Stimulated activated memory B cell treated with anti-CD40 and anti-IgM and Interleukin-4, amounts not matched to agents 10 μg/mL and 1 μg/mL and 100 μg/mL, for 72 hours (primary cell): ENCODE data around the gene PTGS2.

ENCODE experiments used
- ATAC-seq: fragments of 150-1000 bp; cut with Tn5 transposase; 2 replicates; pipeline ENCODE4 v1.10.0; 2021
- H3K27ac Mint-ChIP-seq: one replicate; pipeline ENCODE4 v1.8.0; 2022; ENCODE audit warnings: mild to moderate bottlenecking, mixed read lengths
- H3K27me3 Mint-ChIP-seq: one replicate; pipeline ENCODE4 v1.8.0; 2022; ENCODE audit warnings: mixed read lengths
- H3K36me3 Mint-ChIP-seq: one replicate; pipeline ENCODE4 v1.8.0; 2022; ENCODE audit warnings: mixed read lengths
- H3K4me1 Mint-ChIP-seq: one replicate; pipeline ENCODE4 v1.8.0; 2022; ENCODE audit warnings: mixed read lengths
- H3K4me3 Mint-ChIP-seq: one replicate; pipeline ENCODE4 v1.8.0; 2022; ENCODE audit warnings: mild to moderate bottlenecking, moderate library complexity, mixed read lengths
- H3K9me3 Mint-ChIP-seq: one replicate; pipeline ENCODE4 v1.8.0; 2022; ENCODE audit warnings: mixed read lengths

The PTGS2 gene

GRCh38 chr1:186680245-186681061, at the start of gene PTGS2:
Gene PTGS2 (minus strand): TSS chr1:186680423. CDS start chr1:186680290, 133 bp downstream.
- Mint-ChIP-seq H3K9me3 (no peaks in the 10 kb centered on the region), H3K27ac (no peak within 1 kb of the TSS), H3K4me3 (peak within 1 kb of the TSS; percentile 59), H3K36me3 (no peaks in the 10 kb centered on the region), H3K4me1 (peaks cover 13% of the 10 kb centered on the region), H3K27me3 (peaks cover 64% of the 10 kb centered on the region)
- peak; percentile 70 for ATAC-seq

GRCh38 chr1:186722711-186723309, 42.6 kb upstream of the PTGS2 start:
- Mint-ChIP-seq H3K27me3 (no peaks in the 10 kb centered on the region), H3K4me3 (no peak overlapping the region), H3K27ac (no peak overlapping the region), H3K4me1 (no peaks in the 10 kb centered on the region), H3K9me3 (peaks cover 13% of the 10 kb centered on the region), H3K36me3 (no peaks in the 10 kb centered on the region)
- no peak for ATAC-seq

GRCh38 chr1:186717286-186717685, 37.1 kb upstream of the PTGS2 start:
- ATAC-seq, result no peak
- no peaks in the 10 kb centered on the region for H3K4me1 Mint-ChIP-seq
- no peaks in the 10 kb centered on the region for H3K9me3 Mint-ChIP-seq
- H3K27ac Mint-ChIP-seq, result no peak overlapping the region
- H3K27me3 Mint-ChIP-seq, result no peaks in the 10 kb centered on the region
- no peaks in the 10 kb centered on the region for H3K36me3 Mint-ChIP-seq
- no peak overlapping the region for H3K4me3 Mint-ChIP-seq

GRCh38 chr1:186715887-186716809, 35.9 kb upstream of the PTGS2 start:
- Mint-ChIP-seq H3K4me3 (no peak overlapping the region), H3K27me3 (no peaks in the 10 kb centered on the region), H3K27ac (no peak overlapping the region), H3K4me1 (no peaks in the 10 kb centered on the region), H3K36me3 (no peaks in the 10 kb centered on the region), H3K9me3 (no peaks in the 10 kb centered on the region)
- no peak for ATAC-seq

GRCh38 chr1:186710696-186711095, 30.5 kb upstream of the PTGS2 start:
- Mint-ChIP-seq H3K4me3 (no peak overlapping the region), H3K27ac (no peak overlapping the region), H3K9me3 (no peaks in the 10 kb centered on the region), H3K36me3 (no peaks in the 10 kb centered on the region), H3K27me3 (no peaks in the 10 kb centered on the region), H3K4me1 (no peaks in the 10 kb centered on the region)
- ATAC-seq, result no peak

GRCh38 chr1:186708694-186709097, 28.5 kb upstream of the PTGS2 start:
- Mint-ChIP-seq H3K27ac (no peak overlapping the region), H3K36me3 (no peaks in the 10 kb centered on the region)

GRCh38 chr1:186703209-186703766, 23.1 kb upstream of the PTGS2 start:
- no peak for ATAC-seq
- Mint-ChIP-seq H3K4me3 (no peak overlapping the region), H3K27me3 (no peaks in the 10 kb centered on the region), H3K27ac (no peak overlapping the region), H3K9me3 (no peaks in the 10 kb centered on the region), H3K36me3 (no peaks in the 10 kb centered on the region), H3K4me1 (no peaks in the 10 kb centered on the region)

More at GRCh38 chr1:186708694-186709097, 28.5 kb upstream of the PTGS2 start:
- Mint-ChIP-seq H3K27me3 (no peaks in the 10 kb centered on the region), H3K9me3 (no peaks in the 10 kb centered on the region), H3K4me3 (no peak overlapping the region), H3K4me1 (no peaks in the 10 kb centered on the region)
- ATAC-seq, result no peak

- peaks cover 3% of the 10 kb centered on the region for H3K9me3 Mint-ChIP-seq
- no peaks in the 10 kb centered on the region for H3K4me1 Mint-ChIP-seq
- H3K4me3 Mint-ChIP-seq, result no peak overlapping the region
- no peaks in the 10 kb centered on the region for H3K36me3 Mint-ChIP-seq
- no peak for ATAC-seq
- H3K27ac Mint-ChIP-seq, result no peak overlapping the region
- no peaks in the 10 kb centered on the region for H3K27me3 Mint-ChIP-seq
These were observed 20.5 kb upstream of the PTGS2 start for GRCh38 chr1:186700722-186701121.

GRCh38 chr1:186699519-186699918, 19.3 kb upstream of the PTGS2 start:
- no peaks in the 10 kb centered on the region for H3K4me1 Mint-ChIP-seq

GRCh38 chr1:186689907-186690306, 9.7 kb upstream of the PTGS2 start:
- no peak overlapping the region for H3K27ac Mint-ChIP-seq
- peaks cover 13% of the 10 kb centered on the region for H3K27me3 Mint-ChIP-seq
- no peaks in the 10 kb centered on the region for H3K9me3 Mint-ChIP-seq
- no peaks in the 10 kb centered on the region for H3K36me3 Mint-ChIP-seq
- no peaks in the 10 kb centered on the region for H3K4me1 Mint-ChIP-seq
- H3K4me3 Mint-ChIP-seq, result no peak overlapping the region
- ATAC-seq, result no peak

More at GRCh38 chr1:186699519-186699918, 19.3 kb upstream of the PTGS2 start:
- Mint-ChIP-seq H3K9me3 (peaks cover 3% of the 10 kb centered on the region), H3K27me3 (no peaks in the 10 kb centered on the region), H3K36me3 (no peaks in the 10 kb centered on the region), H3K27ac (no peak overlapping the region), H3K4me3 (no peak overlapping the region)
- no peak for ATAC-seq

GRCh38 chr1:186689376-186689775, 9.2 kb upstream of the PTGS2 start:
- Mint-ChIP-seq H3K4me3 (no peak overlapping the region), H3K27ac (no peak overlapping the region), H3K36me3 (no peaks in the 10 kb centered on the region), H3K4me1 (no peaks in the 10 kb centered on the region), H3K9me3 (no peaks in the 10 kb centered on the region), H3K27me3 (peaks cover 18% of the 10 kb centered on the region)
- ATAC-seq, result no peak

- ATAC-seq, result no peak
- Mint-ChIP-seq H3K27me3 (peaks cover 61% of the 10 kb centered on the region), H3K9me3 (no peaks in the 10 kb centered on the region), H3K4me3 (no peak overlapping the region), H3K36me3 (no peaks in the 10 kb centered on the region), H3K4me1 (peaks cover 13% of the 10 kb centered on the region), H3K27ac (no peak overlapping the region)
These were observed 3.6 kb upstream of the PTGS2 start for GRCh38 chr1:186683652-186684410.

GRCh38 chr1:186682736-186683135, 2.5 kb upstream of the PTGS2 start:
- no peaks in the 10 kb centered on the region for H3K9me3 Mint-ChIP-seq
- H3K27me3 Mint-ChIP-seq, result peaks cover 72% of the 10 kb centered on the region
- no peak for ATAC-seq
- no peak overlapping the region for H3K27ac Mint-ChIP-seq
- peaks cover 13% of the 10 kb centered on the region for H3K4me1 Mint-ChIP-seq
- no peaks in the 10 kb centered on the region for H3K36me3 Mint-ChIP-seq
- no peak overlapping the region for H3K4me3 Mint-ChIP-seq

GRCh38 chr1:186681801-186682200, 1.6 kb upstream of the PTGS2 start:
- Mint-ChIP-seq H3K27ac (no peak overlapping the region), H3K9me3 (no peaks in the 10 kb centered on the region), H3K4me3 (no peak overlapping the region), H3K27me3 (peaks cover 73% of the 10 kb centered on the region), H3K4me1 (peaks cover 13% of the 10 kb centered on the region), H3K36me3 (no peaks in the 10 kb centered on the region)
- ATAC-seq, result no peak
